Ramos (cell line): ENCODE data around the gene TRERF1.
"Not testable (repeated sequence)": the region's sequence is repeated elsewhere in the genome, so short reads cannot be mapped to it uniquely, and the experiment has no call there.

ENCODE experiments used
- in situ Hi-C: fragments of 300-500 bp; cut with MboI; formaldehyde crosslinking; loops from one replicate; pipeline ENCODE4 v1.14.3; 2022; ENCODE audit warnings: low sequenced_read_pairs; ENCODE audit not compliant: unreplicated experiment

The TRERF1 gene

DNA sequence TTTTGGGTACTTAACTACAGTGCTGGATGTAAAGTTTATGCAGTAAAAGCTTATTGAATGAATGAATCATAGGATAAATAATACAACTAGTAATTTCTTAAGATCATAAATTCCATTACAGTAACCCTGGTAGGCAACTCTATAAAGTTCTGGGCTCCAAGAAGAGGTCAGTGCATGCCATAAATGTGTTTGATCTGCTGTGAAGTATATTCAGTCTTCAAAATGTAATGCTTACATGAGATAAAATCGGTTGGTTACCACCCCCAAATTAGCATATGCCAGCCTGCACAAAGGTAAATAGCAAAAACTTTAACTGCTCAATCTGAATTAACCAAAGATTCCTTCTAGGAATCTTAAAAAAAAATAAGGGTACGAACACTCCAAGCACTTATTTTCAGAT lies 244.2 kb downstream of the TRERF1 start:
- in situ Hi-C loops: not testable (repeated sequence)

DNA sequence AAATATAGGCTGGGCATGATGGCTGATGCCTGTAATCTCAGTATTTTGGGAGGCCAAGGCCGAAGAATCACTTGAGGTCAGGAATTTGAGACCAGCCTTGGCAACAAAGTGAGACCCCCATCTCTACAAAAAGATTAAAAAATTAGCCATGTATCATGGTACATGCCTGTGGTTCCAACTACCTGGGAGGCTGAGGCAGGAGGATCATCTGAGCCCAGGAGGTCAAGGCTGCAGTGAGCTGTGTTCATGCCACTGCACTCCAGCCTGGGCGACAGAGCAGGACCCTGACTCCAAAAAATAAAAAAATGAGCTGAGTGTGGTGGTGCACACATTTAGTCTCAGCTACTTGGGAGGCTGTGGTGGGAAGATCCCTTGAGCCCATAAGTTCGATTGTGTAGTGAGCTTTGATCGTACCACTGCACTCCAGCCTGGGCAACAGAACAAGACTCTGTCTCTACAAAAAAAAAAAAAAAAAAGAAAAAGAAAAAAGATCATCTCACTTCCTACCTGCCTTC lies 246.9 kb downstream of the TRERF1 start:
- in situ Hi-C loops: no loop called here

DNA sequence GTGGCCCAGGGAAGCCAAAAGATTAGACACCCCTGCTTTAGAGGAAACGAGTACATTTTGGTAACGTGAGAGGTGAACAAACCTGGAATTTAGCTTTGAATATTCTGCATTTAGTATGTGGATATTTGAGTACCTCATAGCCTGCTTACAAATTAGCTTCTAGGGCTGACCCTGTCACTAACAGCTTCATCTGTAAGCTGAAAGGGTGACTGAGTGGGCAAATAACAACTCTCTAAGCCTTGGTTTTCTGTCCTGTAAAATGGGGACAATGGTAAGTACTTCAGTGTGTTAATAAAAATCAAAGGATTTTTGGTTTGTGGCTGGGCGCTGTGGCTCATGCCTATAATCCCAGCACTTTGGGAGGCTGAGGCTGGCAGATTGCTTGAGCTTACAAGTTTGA lies 248.5 kb downstream of the TRERF1 start:
- in situ Hi-C loops: no loop called here

DNA sequence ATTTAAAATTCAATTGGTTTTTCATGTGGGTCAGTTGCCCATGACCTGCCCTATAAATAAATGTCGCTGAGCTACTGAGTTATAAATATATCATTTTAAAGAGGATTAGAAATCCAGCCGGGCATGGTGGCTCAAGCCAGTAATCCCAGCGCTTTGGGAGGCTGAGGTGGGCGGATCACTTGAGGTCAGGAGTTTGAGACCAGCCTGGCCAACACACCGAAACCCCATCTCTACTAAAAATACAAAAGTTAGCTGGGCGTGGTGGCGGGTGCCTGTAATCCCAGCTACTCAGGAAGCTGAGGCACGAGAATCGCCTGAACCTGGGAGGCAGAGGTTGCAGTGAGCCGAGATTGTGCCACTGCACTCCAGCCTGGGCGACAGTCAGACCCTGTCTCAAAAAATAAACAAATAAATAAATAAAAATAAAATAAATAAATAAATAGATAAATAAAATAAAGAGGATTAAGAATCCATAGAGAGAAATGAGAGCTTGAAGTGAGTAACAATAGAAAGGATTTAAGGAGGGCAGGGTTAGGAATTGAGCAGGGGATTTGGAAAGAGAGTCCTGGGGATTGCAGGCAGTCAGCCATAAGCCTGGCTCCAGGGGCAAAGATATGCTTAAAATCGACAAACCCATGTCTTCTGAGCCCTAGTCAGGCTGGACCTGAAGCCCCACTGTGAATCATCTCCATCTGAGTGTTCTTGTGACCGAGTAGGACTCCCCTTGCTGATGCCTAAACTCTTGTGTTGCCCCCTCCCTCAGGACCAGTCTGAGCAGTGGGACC lies 249.4 kb downstream of the TRERF1 start:
- in situ Hi-C loops: not testable (repeated sequence)

DNA sequence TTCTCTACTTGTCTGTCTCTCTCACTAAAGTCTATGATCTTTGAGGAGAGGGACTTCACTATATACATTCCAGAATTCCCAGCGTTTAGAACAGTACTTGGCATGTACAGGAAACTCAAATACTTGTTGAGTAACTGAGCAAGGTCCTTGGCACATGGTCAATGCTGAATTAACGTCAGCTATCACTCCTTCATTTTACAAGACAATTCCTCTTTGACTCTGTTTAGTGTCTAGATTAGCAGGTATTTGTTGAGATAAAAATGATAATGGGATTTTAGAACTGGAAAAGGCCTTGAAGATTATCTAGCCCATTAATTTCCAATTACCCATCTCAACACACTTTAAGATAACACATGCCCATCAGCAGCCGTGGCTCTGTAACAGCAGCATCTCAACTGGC lies 250.3 kb downstream of the TRERF1 start:
- in situ Hi-C loops: no loop called here

DNA sequence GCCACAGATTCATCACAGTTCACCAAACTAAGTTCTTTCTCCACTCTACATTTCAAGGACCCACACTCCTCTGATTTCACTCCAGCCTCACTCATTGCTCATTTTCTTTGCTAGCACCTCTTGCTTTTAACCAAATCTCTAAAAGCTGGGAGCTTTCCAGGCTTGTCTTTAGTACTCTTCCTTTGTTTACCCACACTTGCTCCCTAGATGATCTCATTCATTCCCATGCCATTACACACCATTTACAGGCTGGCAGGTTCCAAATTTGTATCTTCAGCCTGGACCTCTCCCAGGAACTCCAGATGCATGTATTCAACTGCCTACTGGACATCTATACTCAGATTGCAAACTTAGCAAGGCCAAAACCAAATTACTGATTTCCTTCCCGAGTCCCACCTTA lies 251.7 kb downstream of the TRERF1 start:
- in situ Hi-C loops: no loop called here

DNA sequence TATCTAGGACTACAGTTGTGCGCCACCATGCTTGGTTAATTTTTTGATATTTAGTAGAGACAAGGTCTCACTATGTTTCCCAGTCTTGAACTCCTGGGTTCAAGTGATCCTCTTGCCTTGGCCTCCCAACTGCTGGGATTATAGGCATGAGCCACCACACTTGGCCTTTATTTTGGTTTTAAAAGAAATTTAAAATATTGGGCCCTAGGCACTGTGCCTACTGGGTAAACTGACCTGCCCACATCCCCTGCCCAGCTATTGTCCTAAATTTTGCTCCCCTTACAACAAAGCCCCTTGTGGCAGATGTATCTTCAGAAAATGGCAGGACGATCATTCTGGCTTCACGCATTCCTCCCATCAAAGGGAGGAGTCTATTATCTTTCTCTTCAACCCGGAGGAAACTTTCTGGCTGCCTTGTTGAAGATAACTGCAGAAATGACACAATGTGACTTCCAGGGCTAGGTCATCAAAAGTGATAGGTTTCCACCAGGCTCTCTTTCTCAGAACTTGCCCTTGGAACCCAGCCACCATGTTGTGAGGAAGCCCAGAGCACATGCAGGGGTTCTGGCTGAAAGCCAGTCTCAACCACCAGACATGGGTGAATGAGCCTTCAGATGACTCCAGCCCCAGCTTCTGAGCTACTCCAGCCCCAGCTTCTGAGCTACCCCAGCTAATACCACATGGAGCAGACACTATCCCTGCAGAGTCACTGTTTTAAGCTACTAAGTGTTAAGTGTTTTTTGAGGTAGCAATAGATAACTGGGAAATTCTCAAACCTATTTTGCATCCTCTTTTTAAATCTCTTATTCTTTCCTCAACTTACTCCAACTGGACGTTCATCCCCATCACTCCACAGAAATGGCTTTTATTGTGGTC lies 252.4 kb downstream of the TRERF1 start:
- in situ Hi-C loops: no loop called here

DNA sequence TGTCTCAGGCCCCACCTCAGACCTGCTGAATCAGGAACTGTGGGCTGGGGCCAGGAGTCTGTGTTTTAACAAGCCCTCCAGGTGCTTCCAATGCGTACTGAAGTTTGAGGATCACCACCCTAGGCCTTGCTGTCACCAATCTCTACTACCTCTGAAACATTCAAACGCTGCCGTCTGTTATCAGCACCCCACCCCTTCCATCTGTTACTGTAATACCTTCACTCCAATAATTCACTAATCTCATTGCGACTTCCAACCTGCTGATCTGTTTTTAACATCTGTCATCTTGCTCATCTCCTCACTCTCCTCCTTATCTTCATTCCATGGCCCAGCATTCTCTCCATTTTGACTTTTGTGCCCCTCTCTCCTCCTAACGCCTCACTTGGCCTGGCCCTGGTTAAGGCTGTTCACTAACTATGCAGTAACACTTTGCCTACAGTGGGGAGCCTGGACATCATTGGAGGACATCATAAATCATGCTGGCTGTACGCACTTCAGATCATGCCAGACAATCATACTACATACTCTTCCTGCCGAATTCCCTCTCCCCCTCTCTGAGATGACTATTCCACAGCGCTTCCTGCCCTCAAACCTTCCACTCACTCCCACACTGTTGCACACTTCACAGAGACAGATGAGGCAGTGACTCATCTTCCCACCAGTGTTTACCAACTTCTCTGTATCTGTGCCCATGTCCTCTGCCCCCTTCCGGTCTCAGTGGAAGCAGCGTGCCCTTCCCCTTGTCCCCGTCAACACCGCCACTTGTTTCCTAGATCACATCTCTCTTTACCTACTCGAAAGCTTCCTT lies 254.0 kb downstream of the TRERF1 start:
- in situ Hi-C loops: no loop called here

DNA sequence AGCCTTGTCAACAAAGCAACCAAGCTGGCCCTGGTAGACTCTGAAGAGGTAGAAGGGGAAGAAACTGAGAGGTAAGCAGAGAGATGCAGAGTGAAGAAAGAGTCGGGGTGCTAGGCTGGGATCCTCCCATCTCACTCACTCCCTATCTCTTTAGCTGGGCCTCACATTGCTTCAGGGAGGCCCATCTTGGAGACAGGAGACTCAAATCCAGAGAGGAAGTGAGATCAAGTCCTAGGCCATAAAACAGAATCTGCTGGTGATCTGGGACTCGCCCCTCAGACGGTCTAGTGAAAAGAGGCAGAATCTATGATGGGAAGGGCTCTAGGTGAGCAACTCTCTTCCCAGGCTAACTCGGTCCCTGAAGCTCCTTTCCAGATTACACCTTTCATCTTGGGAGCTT lies 256.3 kb downstream of the TRERF1 start:
- in situ Hi-C loops: no loop called here

DNA sequence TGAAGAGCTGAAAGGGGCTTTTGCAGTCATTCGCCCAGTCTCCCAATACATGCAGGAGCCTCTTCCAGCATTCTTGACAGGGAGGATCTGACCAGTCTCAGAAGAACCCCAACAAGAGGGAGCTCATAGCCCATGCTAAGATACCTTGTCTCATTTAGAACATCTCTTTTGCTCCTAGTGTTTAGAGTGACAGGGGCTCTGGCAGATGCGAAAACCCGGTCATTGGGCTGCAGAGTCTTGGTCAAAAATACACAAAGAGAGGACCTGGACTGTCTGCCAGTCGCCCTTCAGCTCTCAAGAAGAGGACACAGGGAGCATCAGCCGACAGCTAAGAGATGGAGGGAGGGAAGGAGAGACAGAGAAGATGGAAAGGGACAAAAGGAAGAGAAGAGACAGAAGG lies 257.7 kb downstream of the TRERF1 start:
- in situ Hi-C loops: no loop called here

DNA sequence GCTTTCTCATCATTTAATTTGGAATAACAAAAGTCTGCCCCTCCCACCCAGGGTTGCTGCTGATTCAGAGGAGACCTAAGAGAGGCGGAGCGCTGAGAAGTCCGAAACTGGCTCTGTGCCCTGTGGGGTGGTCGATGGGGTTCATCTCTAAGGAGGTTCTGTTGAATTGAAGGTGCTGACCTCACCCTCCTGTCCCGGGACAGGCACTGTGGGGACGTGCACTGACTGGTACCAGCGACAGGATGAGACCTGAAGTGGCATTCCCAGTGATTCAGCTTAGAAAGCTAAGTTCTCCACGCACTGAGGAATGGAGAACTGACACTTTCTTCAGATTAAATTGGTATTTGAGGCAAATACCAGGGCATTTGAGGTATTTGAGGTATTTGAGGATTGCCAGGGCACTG lies 258.2 kb downstream of the TRERF1 start:
- in situ Hi-C loops: no loop called here

DNA sequence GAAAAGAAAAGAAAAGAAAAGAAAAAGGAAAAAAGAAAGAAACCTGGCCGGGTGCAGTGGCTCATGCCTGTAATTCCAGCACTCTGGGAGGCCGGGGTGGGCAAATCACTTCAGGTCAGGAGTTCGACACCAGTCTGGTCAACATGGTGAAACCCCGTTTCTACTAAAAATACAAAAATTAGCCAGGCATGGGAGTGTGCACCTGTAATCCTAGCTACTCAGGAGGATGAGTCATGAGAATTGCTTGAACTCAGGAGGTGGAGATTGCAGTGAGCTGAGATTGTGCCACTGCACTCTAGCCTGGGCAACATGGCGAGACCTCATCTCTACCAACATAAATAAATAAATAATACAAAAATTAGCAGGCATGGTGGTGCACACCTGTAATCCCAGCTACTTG lies 259.3 kb downstream of the TRERF1 start:
- in situ Hi-C loops: not testable (repeated sequence)

DNA sequence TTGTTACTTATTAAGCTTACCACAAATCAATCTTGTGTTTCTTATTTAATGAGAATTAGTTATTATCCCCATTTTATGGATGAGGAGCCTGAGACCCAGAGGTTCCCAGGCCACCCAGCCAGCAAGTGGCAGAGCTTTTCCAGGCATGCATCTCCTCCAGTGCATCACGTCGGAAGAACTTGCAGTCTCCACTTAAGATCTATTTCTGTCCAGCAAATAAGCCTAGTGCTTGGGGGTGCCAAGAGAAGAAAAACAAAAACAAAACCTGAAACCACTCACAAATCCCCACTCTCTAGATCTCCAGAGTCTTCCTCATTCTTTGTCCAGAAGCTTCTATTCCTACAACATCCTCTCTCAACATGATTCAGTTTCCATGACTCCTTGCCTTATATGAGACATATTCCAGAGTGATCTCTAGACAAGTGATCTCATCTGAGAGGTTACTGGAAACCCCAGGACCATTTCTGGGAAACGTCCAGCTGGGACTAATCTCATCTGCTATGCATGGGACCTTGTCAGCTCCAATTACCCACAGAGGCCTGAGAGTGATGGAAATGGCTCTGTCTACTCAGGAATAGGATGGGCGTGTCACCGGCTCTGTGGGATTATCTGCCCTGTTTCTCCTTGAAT lies 261.1 kb downstream of the TRERF1 start:
- in situ Hi-C loops: no loop called here

DNA sequence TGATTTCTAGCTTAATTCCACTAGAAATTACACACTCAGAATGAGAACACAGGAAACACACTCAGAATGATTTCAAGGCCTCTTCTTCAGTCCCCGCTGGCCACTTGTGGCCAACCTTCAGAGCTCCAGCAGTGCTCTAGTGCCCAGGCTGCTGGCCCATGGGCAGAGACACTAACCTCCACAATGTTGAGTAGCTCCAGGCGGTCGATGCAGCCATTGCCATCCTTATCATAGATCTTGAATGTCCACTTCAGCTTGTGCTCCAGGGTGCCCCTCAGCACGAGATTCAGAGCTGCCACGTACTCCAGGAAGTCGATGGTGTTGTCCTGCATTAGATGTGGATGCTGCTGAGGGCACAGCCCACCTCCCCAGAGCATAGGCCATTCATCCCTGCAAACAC lies 263.3 kb downstream of the TRERF1 start:
- in situ Hi-C loops: no loop called here

DNA sequence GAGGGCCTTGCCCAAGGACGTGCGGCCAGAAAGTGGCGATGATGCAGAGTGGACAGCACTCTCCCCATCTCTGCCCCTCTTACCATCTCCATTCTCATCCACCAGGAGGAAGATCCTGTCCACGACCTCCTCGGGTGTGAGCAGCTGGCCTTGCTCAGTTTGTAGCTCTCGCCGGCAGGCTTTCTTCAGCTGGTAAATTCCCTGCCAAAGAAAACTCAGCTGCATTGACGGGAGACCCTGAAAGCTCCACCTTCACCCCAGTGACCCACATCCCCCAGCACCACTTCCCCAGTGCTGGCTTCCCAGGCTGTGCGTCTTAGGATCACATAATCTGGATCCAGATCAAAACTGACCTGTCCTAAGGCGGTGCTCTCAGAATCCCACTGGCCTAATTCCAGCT lies 266.1 kb downstream of the TRERF1 start:
- in situ Hi-C loops: no loop called here

DNA sequence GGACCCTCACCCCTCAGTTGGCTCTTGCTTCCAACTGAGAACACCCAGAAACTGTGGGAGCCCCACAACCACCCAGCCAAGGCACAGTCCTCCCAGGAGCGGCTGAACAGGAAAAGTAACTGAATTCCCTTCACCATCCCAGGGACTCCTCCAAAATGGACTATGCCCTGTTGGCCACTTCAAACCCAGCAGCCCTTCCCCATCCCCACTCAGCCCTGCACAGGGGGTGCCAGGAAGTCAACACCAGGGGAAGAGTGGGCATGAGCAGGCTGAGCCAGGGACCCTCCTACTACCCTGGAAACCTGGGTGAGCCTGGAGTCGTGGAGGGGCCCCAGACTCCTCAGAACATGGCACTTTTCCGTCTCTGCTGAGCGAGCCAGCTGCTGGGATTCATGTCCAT lies 267.3 kb downstream of the TRERF1 start:
- in situ Hi-C loops: no loop called here

DNA sequence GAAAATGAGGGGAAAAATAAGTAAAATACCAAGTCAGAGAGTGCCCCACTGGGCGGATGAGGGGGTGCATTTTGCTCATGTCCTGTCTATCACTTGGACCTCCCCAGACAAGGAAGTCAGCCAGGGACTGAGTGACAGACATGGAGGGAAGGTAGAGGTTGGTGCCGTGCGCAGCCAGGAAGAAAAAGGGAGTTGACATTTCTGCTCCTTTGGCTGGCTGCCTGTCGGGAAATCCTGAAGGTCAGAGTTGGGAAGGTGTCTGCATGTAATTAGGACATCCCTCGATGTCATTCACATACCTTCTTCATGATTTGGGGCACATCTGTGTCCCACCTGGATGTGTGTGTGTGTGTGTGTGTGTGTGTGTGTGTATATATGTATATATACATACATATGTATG lies 269.6 kb downstream of the TRERF1 start:
- in situ Hi-C loops: no loop called here

DNA sequence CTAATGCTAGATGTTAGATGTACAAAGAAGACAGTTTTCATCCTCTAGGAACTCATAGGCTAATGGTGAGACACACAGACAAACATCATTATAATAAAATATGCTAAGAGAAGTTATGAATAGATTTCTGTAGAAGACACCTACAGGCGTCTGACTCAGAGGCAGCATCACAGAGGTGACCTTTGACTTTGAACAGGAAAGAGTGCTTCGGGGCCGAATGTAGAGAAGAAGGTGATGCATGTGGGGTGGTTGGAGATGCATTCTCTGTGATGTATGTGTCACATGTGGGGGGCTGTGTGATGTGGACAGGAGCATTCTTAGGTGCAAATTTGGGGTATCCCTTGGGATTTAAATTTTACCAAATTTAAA lies 271.8 kb downstream of the TRERF1 start:
- in situ Hi-C loops: no loop called here

DNA sequence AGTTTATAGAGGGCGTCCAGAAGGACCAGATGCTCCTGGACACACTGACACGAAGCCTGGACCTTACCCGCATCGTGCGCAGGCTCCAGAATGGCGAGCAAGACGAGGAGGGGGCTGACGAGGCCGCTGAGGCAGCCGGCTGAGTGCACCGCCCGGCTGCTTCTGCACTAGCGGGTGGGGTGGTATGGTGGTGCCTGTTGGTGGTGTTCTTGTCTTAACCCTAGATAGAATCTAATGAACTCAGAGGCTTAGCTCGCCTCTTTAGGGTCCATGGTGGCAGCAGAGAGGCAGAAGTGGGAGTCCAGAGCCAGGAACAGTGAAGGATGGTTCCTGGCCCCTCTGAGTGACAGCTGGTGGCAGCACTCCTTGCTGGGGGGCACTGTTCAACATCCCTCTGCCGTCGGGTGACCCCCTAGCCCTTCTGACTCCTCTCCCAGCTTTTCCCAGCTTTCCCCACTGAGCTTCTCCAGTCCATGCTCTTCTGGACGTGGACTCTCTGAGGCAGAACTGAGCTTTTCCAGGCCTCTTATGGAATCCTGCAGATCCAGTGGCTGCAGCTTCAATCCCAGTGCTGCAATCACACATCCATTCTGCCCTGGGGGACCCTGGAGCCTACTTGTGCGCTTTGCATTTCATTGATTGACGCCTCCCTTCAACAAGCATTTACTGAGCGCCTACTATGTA lies 272.3 kb downstream of the TRERF1 start:
- in situ Hi-C loops: no loop called here
